Mucosa of descending colon (tissue), 3 donors: ENCODE results near the gene RNASEH2C. TPM values are rescaled to one million over a fixed set of nuclear protein-coding genes. Genes with fewer than 3 reads are reported as not detected.

Experiments
- ATAC-seq: fragments of 200-7000 bp; cut with Tn5 transposase; one replicate; pipeline ENCODE4 v1.9.1; 2020; ENCODE audit warnings: mild to moderate bottlenecking, moderate library complexity
- DNase-seq, 3 donors: peaks; one replicate each; pipeline ENCODE4 v3.0.0-alpha.2; 2020
- H3K36me3 ChIP-seq: fragments of 200-600 bp; one replicate; pipeline ENCODE4 v1.8.0; 2021; ENCODE audit warnings: low read depth, mild to moderate bottlenecking
- H3K4me1 ChIP-seq: fragments of 200-600 bp; one replicate; pipeline ENCODE4 v1.8.0; 2021; ENCODE audit warnings: low read depth, mild to moderate bottlenecking
- H3K4me3 ChIP-seq: fragments of 200-600 bp; one replicate; pipeline ENCODE4 v1.8.0; 2021; ENCODE audit warnings: mild to moderate bottlenecking
- H3K9me3 ChIP-seq: fragments of 200-600 bp; one replicate; pipeline ENCODE4 v1.8.0; 2021; ENCODE audit warnings: mild to moderate bottlenecking
- CTCF ChIP-seq: fragments of 200-600 bp; IDR thresholded peaks from one replicate; pipeline ENCODE4 v1.8.0; 2022; ENCODE audit warnings: antibody characterized with exemption, mild to moderate bottlenecking
- intact Hi-C, 2 donors: fragments of 100-400 bp; cut with DNase I in 1 of 2; cut with micrococcal nuclease in 1 of 2; formaldehyde crosslinking; loops; one replicate each; pipeline versions ENCODE4 v1.11.0 to v1.11.1; 2022; cut with DNase I, micrococcal nuclease
- total RNA-seq, 3 donors: library from RNA; stranded (reverse); fragmentation: NEBNext Ultra II Directional in 2 of 3; extraction: Animal tissue kit (Norgen Biotek cat#: 25700) in 2 of 3; gene quantifications; one replicate each; pipeline versions ENCODE4 v1.2.1 to v1.2.4, GENCODE V29; 2021 to 2023
- donor health status: DM: no; HTN: no; CAD: no; lungs with moderate emphysema.
- donor health status: DM: no; HTN: no; CAD: no.
- donor health status: DM: no; HTN: yes; CAD: no.

RNASEH2C gene
- total RNA-seq, 3 donors from 2014 or later = 25.9 to 61.9 (median 28.8) TPM

GRCh38 chr11:65701686-65702085 is 18.9 kb downstream of the RNASEH2C start:
- no peak for DNase-seq
- TF ChIP-seq CTCF = no peak
- Histone ChIP-seq H3K36me3 (no peaks in the 10 kb centered on the region), H3K4me1 (no peaks in the 10 kb centered on the region), H3K9me3 (no peaks in the 10 kb centered on the region), H3K4me3 (no peak overlapping the region)
- intact Hi-C loops = loop anchor here in 1 of 2 donors (10.0 kb wide), 1 partner anchor 113 kb away; no protein-coding TSS in a partner anchor
- no peak for ATAC-seq

GRCh38 chr11:65700399-65700798 is 20.2 kb downstream of the RNASEH2C start:
- no peak for ATAC-seq
- H3K9me3 ChIP-seq = no peaks in the 10 kb centered on the region
- TF ChIP-seq CTCF = no peak
- H3K4me3 ChIP-seq = no peak overlapping the region
- intact Hi-C loops = loop anchor here in 1 of 2 donors (10.0 kb wide), 1 partner anchor 114 kb away; no protein-coding TSS in a partner anchor
- DNase-seq = no peak
- peaks cover 4% of the 10 kb centered on the region for H3K4me1 ChIP-seq
- no peaks in the 10 kb centered on the region for H3K36me3 ChIP-seq

DNA sequence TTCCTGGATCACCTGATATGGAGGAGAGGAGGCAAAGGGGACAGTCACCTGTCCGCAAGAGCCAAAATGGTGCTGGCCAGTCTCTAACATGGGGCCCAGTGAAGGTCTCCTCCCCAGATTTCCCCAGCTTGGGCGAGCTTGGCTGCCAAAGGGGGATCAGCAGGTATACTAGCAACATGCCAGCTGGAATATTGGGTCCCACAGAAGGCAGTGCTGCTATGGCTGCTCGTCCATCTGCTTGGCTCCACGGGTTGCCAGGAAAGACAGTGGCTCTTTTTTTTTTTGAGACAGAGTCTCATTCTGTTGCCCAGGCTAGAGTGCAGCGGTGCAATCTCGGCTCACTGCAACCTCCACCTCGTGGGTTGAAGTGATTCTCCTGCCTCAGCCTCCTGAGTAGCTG is 21.3 kb downstream of the RNASEH2C start:
- H3K4me1 ChIP-seq = peaks cover 9% of the 10 kb centered on the region
- intact Hi-C loops = no loop called here
- no peak for TF ChIP-seq CTCF
- ATAC-seq = no peak
- H3K9me3 ChIP-seq = no peaks in the 10 kb centered on the region
- DNase-seq = no peak
- no peak overlapping the region for H3K4me3 ChIP-seq
- no peaks in the 10 kb centered on the region for H3K36me3 ChIP-seq

- no peak for TF ChIP-seq CTCF
- ATAC-seq = peak; percentile 83
- H3K4me3 ChIP-seq = no peak overlapping the region
- intact Hi-C loops = no loop called here
- H3K4me1 ChIP-seq = peaks cover 9% of the 10 kb centered on the region
- H3K36me3 ChIP-seq = no peaks in the 10 kb centered on the region
- peak; percentile 62 to 75 (median 73) for DNase-seq
- H3K9me3 ChIP-seq = no peaks in the 10 kb centered on the region
These were observed 22.4 kb downstream of the RNASEH2C start for GRCh38 chr11:65698205-65698604.

DNA sequence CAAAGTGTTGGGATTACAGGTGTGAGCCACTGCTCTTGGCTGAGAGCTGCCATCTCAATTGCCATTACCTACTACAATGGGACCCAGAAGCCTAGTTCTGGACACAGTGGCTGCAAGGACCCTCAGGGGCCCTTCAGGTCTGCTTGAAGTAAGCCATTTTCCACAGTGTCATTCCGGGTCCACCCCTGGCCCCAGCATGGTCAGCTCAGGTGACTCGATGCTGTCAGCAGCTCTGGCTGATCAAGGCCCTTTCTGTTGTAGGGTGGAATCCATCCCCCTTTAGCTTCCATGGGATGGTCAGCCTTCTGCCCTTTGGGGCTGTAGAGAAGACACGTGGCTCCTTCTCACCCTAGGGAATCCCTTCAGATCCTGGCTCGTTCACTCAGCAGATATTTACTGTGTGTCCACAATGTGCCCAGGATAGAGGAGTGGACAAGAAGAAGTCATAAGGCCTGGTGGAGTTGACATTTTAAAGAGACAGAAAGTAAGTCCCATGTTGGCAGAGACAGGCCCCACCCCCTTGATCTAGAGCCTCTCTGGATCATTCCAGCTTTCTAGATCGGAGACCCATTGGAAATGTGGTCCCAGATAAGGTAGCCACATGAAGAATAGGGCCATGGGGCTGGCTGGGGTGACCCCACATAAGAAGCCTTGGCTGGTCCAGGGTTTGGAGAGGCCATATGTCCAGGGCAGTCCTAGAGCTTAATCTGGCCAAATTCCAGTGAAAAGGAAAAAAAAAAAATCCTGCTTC is 23.6 kb downstream of the RNASEH2C start:
- no peaks in the 10 kb centered on the region for H3K36me3 ChIP-seq
- H3K9me3 ChIP-seq = no peaks in the 10 kb centered on the region
- ATAC-seq (no peak), DNase-seq (no peak)
- intact Hi-C loops = no loop called here
- peaks cover 9% of the 10 kb centered on the region for H3K4me1 ChIP-seq
- no peak overlapping the region for H3K4me3 ChIP-seq
- no peak for TF ChIP-seq CTCF
